Natural killer cell (primary cell): ENCODE measurements around the gene SCN5A. TPM values are rescaled to one million over a fixed set of nuclear protein-coding genes. Genes with fewer than 3 reads are reported as not detected.

Source experiments
- ATAC-seq, 3 donors: fragments of 150-1000 bp in 2 of 3; fragments of 200-7000 bp in 1 of 3; cut with Tn5 transposase; 1 replicate in 1 of 3; 2 replicates in 2 of 3; pipeline ENCODE4 v1.10.0; 2021; ENCODE audit warnings: mild to moderate bottlenecking in 2 of 3, moderate library complexity in 2 of 3
- DNase-seq, 2 donors: peaks; one replicate each; pipeline versions ENCODE4 v3.0.0 to v3.0.0-alpha.2; 2013 to 2021; ENCODE audit warnings: mixed read lengths in 1 of 2
- H3K27ac ChIP-seq: one replicate; pipeline ENCODE4 v1.5.1; 2013; ENCODE audit warnings: mild to moderate bottlenecking, low read length
- H3K27me3 ChIP-seq: one replicate; pipeline ENCODE4 v1.6.1; 2013; ENCODE audit warnings: low read length; ENCODE audit not compliant: control insufficient read depth, insufficient read depth
- H3K36me3 ChIP-seq: one replicate; pipeline ENCODE4 v1.6.1; 2013; ENCODE audit warnings: low read length; ENCODE audit not compliant: control insufficient read depth, insufficient read depth
- H3K4me1 ChIP-seq: one replicate; pipeline ENCODE4 v1.6.1; 2013; ENCODE audit warnings: low read length; ENCODE audit not compliant: control insufficient read depth, insufficient read depth
- H3K4me3 ChIP-seq: one replicate; pipeline ENCODE4 v1.5.1; 2013; ENCODE audit warnings: low read length
- H3K9me3 ChIP-seq: one replicate; pipeline ENCODE4 v1.6.1; 2013; ENCODE audit warnings: low read length; ENCODE audit not compliant: control insufficient read depth, insufficient read depth
- H3K27ac Mint-ChIP-seq, 2 donors: one replicate each; pipeline ENCODE4 v1.8.0; 2022; ENCODE audit warnings: mild to moderate bottlenecking in 2 of 2, mixed read lengths in 2 of 2, moderate library complexity in 1 of 2
- H3K27me3 Mint-ChIP-seq, 2 donors: one replicate each; pipeline ENCODE4 v1.8.0; 2022; ENCODE audit warnings: low read depth in 2 of 2, mixed read lengths in 2 of 2
- H3K36me3 Mint-ChIP-seq: one replicate; pipeline ENCODE4 v1.8.0; 2022; ENCODE audit warnings: mixed read lengths
- H3K4me1 Mint-ChIP-seq, 2 donors: one replicate each; pipeline ENCODE4 v1.8.0; 2022; ENCODE audit warnings: mixed read lengths in 2 of 2
- H3K4me3 Mint-ChIP-seq: one replicate; pipeline ENCODE4 v1.8.0; 2022; ENCODE audit warnings: mild to moderate bottlenecking, moderate library complexity, mixed read lengths
- H3K9me3 Mint-ChIP-seq, 2 donors: one replicate each; pipeline ENCODE4 v1.8.0; 2022; ENCODE audit warnings: mixed read lengths in 2 of 2
- CTCF ChIP-seq: fragments of 200-600 bp; IDR thresholded peaks from one replicate; pipeline ENCODE4 v1.8.0; 2022; ENCODE audit warnings: antibody characterized with exemption
- WGBS: methylation state at CpG from one replicate; pipeline ENCODE4 v1.1.7; 2013; ENCODE audit warnings: missing lambda C conversion rate; ENCODE audit not compliant: insufficient coverage; 5-methylcytosine and 5-hydroxymethylcytosine counted together
- intact Hi-C: fragments of 100-400 bp; cut with micrococcal nuclease; formaldehyde crosslinking; loops from one replicate; pipeline ENCODE4 v1.14.2; 2022
- total RNA-seq, 4 donors: library from RNA; stranded (reverse); fragments of 120-200 nt in 1 of 4; gene quantifications; one replicate each; pipeline versions ENCODE4 v1.2.3 to v1.2.4, GENCODE V29; 2013 to 2022

The SCN5A gene
- total RNA-seq, 3 donors from 2014 or later (not counting 1 experiment from before 2014, with no cell fraction given) = 0.50 TPM; not detected in 2

DNA sequence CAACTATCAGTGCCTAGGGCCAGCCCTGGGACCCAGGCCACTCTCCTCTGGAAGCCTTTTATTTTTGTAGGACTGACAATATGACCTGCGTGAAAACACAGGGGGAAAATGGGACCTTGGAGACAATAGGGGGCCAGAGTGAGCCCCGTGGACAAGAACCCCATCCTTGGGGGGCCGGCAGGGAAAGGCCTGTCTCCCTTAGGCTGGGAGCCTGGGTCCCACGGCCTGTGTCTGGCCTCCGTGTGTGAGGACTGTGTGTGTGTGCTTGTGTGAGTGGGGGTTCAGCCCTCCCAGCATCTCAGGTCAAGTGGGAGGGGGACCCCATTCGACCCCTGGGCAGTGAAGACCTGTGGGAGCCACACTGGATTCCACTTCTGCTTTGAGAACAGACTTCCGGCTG, 100.0 kb downstream of the SCN5A start:
- intact Hi-C loops = no loop called here
- Histone ChIP-seq H3K27ac (no peak overlapping the region), H3K4me1 (peaks cover 3% of the 10 kb centered on the region), H3K9me3 (no peaks in the 10 kb centered on the region), H3K4me3 (no peak overlapping the region), H3K36me3 (no peaks in the 10 kb centered on the region), H3K27me3 (no peaks in the 10 kb centered on the region)
- no peak overlapping the region for H3K4me3 Mint-ChIP-seq
- no peaks in the 10 kb centered on the region for H3K9me3 Mint-ChIP-seq
- no peaks in the 10 kb centered on the region for H3K36me3 Mint-ChIP-seq
- no peaks in the 10 kb centered on the region for H3K4me1 Mint-ChIP-seq
- H3K27ac Mint-ChIP-seq = no peak overlapping the region
- ATAC-seq = no peak
- H3K27me3 Mint-ChIP-seq = no peaks in the 10 kb centered on the region
- WGBS = 83% methylated on average over 7 of the region's 7 CpGs
- no peak for TF ChIP-seq CTCF
- peak in 1 of 2 donors; percentile 5 for DNase-seq

DNA sequence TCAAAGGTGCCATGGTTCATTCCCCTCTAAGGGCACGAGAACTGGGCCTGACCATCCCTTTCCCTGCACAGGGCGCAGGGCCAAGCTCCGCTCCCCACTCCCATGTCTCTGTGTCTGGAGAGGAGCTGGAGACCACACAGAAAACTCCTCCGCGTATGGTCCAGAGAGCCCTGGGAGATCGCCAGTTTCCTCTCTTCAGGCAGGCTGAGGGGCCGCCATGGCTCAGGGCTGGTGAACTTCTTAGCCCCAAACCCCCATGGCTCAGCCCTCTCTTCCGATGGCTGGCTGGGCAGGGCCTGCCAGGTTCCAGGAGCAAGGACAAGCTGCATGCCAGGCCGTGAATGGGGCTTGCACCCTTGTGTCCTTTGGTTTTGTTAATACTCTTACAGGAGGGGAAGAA, 100.4 kb downstream of the SCN5A start:
- no peak for DNase-seq
- no peak overlapping the region for H3K4me3 ChIP-seq

DNA sequence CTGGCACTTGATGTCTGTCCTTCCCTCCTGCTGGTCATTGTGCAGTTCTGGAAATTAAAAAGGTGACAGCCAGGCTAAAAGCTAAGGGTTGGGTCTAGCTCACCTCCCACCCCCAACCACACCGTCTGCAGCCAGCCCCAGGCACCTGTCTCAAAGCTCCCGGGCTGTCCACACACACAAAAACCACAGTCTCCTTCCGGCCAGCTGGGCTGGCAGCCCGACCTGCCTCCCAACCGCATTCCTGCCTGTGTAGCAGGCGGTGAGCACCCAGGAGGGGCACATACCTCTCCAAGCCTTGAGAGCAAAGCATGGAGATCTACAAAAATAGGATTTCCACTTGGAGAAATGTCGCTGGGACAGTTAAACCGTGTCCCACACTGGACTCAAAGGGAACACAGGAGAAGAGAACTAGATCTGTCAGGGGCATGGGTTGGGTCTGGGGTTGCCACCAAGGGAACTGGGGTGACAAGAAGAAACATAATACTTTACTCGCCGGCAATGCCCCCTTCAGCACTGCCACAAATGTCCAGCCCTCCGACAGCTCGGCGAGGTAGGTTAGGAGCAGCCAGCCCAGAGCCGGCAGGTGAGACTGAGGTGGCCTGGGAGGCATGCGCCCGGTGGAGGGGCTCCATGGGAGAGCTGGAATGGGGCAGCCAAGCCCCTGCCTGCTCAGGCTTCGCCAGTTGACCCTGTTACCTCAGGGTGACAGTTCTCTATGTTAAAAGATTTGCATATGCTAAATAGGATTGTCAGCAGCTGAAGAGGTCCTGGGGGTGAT, 101.1 kb downstream of the SCN5A start:
- Histone ChIP-seq H3K36me3 (no peaks in the 10 kb centered on the region), H3K27me3 (no peaks in the 10 kb centered on the region), H3K27ac (no peak overlapping the region), H3K9me3 (no peaks in the 10 kb centered on the region), H3K4me1 (peaks cover 3% of the 10 kb centered on the region), H3K4me3 (no peak overlapping the region)
- H3K4me3 Mint-ChIP-seq = no peak overlapping the region
- DNase-seq (no peak), ATAC-seq (no peak)
- no peaks in the 10 kb centered on the region for H3K36me3 Mint-ChIP-seq
- no peak overlapping the region for H3K27ac Mint-ChIP-seq
- intact Hi-C loops = no loop called here
- no peaks in the 10 kb centered on the region for H3K9me3 Mint-ChIP-seq
- H3K4me1 Mint-ChIP-seq = no peaks in the 10 kb centered on the region
- 61% methylated on average over 17 of the region's 17 CpGs for WGBS
- TF ChIP-seq CTCF = no peak
- no peaks in the 10 kb centered on the region for H3K27me3 Mint-ChIP-seq

More for the DNA sequence above, 100.4 kb downstream of the SCN5A start:
- Histone ChIP-seq H3K36me3 (no peaks in the 10 kb centered on the region), H3K27me3 (no peaks in the 10 kb centered on the region), H3K9me3 (no peaks in the 10 kb centered on the region), H3K4me1 (peaks cover 3% of the 10 kb centered on the region), H3K27ac (no peak overlapping the region)
- H3K36me3 Mint-ChIP-seq = no peaks in the 10 kb centered on the region
- H3K4me3 Mint-ChIP-seq = no peak overlapping the region
- 87% methylated on average over 9 of the region's 9 CpGs for WGBS
- H3K27ac Mint-ChIP-seq = no peak overlapping the region
- no peak for TF ChIP-seq CTCF
- H3K27me3 Mint-ChIP-seq = no peaks in the 10 kb centered on the region
- H3K4me1 Mint-ChIP-seq = no peaks in the 10 kb centered on the region
- no peaks in the 10 kb centered on the region for H3K9me3 Mint-ChIP-seq
- intact Hi-C loops = no loop called here
- no peak for ATAC-seq

- no peaks in the 10 kb centered on the region for H3K9me3 Mint-ChIP-seq
- no peaks in the 10 kb centered on the region for H3K27me3 Mint-ChIP-seq
Observed at GRCh38 chr3:38545983-38546382, 103.5 kb downstream of the SCN5A start.

More at GRCh38 chr3:38545983-38546382, 103.5 kb downstream of the SCN5A start:
- no peak for DNase-seq
- intact Hi-C loops = no loop called here
- ATAC-seq = no peak
- TF ChIP-seq CTCF = no peak
- Mint-ChIP-seq H3K4me1 (no peaks in the 10 kb centered on the region), H3K36me3 (no peaks in the 10 kb centered on the region), H3K27ac (no peak overlapping the region), H3K4me3 (no peak overlapping the region)
- Histone ChIP-seq H3K4me3 (no peak overlapping the region), H3K4me1 (peaks cover 3% of the 10 kb centered on the region), H3K9me3 (no peaks in the 10 kb centered on the region), H3K36me3 (no peaks in the 10 kb centered on the region), H3K27ac (no peak overlapping the region), H3K27me3 (no peaks in the 10 kb centered on the region)
- 88% methylated on average over 4 of the region's 4 CpGs for WGBS
